KMS-11 (cell line): ENCODE data around the gene MACROH2A1.

ENCODE experiments used
- H2AFZ ChIP-seq: fragments of 200-600 bp; sonication (generic); 2 replicates; pipeline ENCODE4 v1.6.1; 2016; ENCODE audit warnings: antibody characterized with exemption, mixed run types, low read depth
- H3K27ac ChIP-seq: fragments of 200-600 bp; sonication (generic); 2 replicates; pipeline ENCODE4 v1.6.1; 2016; ENCODE audit warnings: mild to moderate bottlenecking, mixed run types
- H3K27me3 ChIP-seq: fragments of 200-600 bp; sonication (generic); 2 replicates; pipeline ENCODE4 v1.6.1; 2017; ENCODE audit warnings: mild to moderate bottlenecking, low read depth, mixed run types, moderate library complexity; ENCODE audit not compliant: insufficient read depth
- H3K36me3 ChIP-seq: fragments of 200-600 bp; sonication (generic); 2 replicates; pipeline ENCODE4 v1.6.1; 2017; ENCODE audit warnings: mild to moderate bottlenecking, mixed run types; ENCODE audit not compliant: insufficient read depth
- H3K4me1 ChIP-seq: fragments of 200-600 bp; sonication (generic); 2 replicates; pipeline ENCODE4 v1.6.1; 2016; ENCODE audit warnings: mild to moderate bottlenecking, low read depth, mixed run types; ENCODE audit not compliant: poor library complexity, severe bottlenecking
- H3K4me2 ChIP-seq: fragments of 200-600 bp; sonication (generic); 2 replicates; pipeline ENCODE4 v1.7.0; 2016; ENCODE audit warnings: mild to moderate bottlenecking, mixed run types
- H3K4me3 ChIP-seq: fragments of 200-600 bp; sonication (generic); IDR thresholded peaks from 2 replicates; pipeline ENCODE4 v1.6.1; 2017; ENCODE audit warnings: low read depth, low read length, mixed read lengths; ENCODE audit not compliant: insufficient read depth
- H3K79me2 ChIP-seq: fragments of 200-600 bp; sonication (generic); 2 replicates; pipeline ENCODE4 v1.6.1; 2016; ENCODE audit warnings: low read depth, mixed run types; ENCODE audit not compliant: insufficient read depth
- H3K9ac ChIP-seq: fragments of 200-600 bp; sonication (generic); 2 replicates; pipeline ENCODE4 v1.6.1; 2016; ENCODE audit warnings: mild to moderate bottlenecking, mixed run types
- H4K20me1 ChIP-seq: fragments of 200-600 bp; sonication (generic); 2 replicates; pipeline ENCODE4 v1.6.1; 2016; ENCODE audit warnings: mild to moderate bottlenecking, mixed run types; ENCODE audit not compliant: insufficient read depth
- CTCF ChIP-seq: fragments of 200-600 bp; sonication (generic); conservative IDR thresholded peaks from 2 replicates; pipeline ENCODE4 v1.6.1; 2017; ENCODE audit warnings: low read depth, mild to moderate bottlenecking, antibody characterized with exemption, low read length, moderate library complexity, mixed read lengths

MACROH2A1 gene

DNA sequence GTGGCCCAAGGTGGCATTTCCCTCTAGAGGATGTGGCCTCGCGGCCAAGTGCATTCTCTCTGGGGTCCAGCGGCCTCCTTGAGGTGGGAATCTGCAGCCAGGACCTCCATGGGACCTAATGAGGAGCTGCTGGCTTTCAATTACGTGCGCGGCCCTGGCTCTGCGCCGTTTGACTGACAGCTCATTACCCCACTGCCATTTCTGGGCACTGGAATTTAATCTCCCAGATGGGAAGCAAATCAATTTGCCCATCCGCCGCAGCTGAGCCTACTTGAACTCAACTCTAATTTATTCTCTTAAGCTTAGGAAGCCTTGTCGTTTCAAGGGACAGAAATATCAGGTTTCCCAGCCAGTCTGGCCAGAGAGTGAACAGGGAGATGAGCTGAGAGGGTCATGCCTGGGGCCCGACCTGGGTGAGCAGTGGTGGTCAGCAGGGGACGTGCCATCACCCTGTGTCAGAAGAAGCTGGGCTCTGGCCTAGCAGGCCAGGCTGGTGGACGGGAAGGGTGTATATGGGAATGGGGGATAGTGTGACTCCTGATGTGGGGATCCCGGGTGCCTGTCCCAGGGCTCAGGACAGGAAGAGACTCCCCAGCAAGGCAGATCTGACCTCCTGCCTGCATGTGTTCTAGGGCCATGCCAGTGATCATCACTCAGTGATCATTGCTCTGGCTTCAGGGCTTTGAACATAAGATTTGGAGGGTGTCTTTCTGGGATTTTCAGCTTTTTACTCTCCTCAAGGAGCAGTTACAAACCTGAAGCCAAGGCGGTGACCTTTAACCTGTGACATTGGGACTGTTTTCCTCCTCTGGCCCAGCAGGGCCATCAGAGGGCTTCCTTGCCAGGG, 69.7 kb downstream of the MACROH2A1 start:
- H3K4me1 ChIP-seq = no peaks in the 10 kb centered on the region
- no peak overlapping the region for H3K4me3 ChIP-seq
- H3K36me3 ChIP-seq = no peaks in the 10 kb centered on the region
- no peak overlapping the region for H2AFZ ChIP-seq
- no peak overlapping the region for H3K9ac ChIP-seq
- no peak overlapping the region for H3K4me2 ChIP-seq
- TF ChIP-seq CTCF = no peak
- no peaks in the 10 kb centered on the region for H4K20me1 ChIP-seq
- no peaks in the 10 kb centered on the region for H3K79me2 ChIP-seq
- H3K27me3 ChIP-seq = no peaks in the 10 kb centered on the region
- H3K27ac ChIP-seq = no peak overlapping the region

- Histone ChIP-seq H3K4me1 (no peaks in the 10 kb centered on the region), H3K4me3 (no peak overlapping the region), H3K4me2 (no peak overlapping the region), H3K36me3 (no peaks in the 10 kb centered on the region), H3K79me2 (no peaks in the 10 kb centered on the region), H3K9ac (no peak overlapping the region), H4K20me1 (no peaks in the 10 kb centered on the region), H3K27ac (no peak overlapping the region), H3K27me3 (no peaks in the 10 kb centered on the region), H2AFZ (no peak overlapping the region)
- no peak for TF ChIP-seq CTCF
Observed at GRCh38 chr5:135328128-135328687, 70.8 kb downstream of the MACROH2A1 start.

- no peaks in the 10 kb centered on the region for H3K36me3 ChIP-seq
- H3K4me2 ChIP-seq = no peak overlapping the region
- TF ChIP-seq CTCF = no peak
- H3K27me3 ChIP-seq = no peaks in the 10 kb centered on the region
- no peak overlapping the region for H3K4me3 ChIP-seq
- no peak overlapping the region for H3K27ac ChIP-seq
- no peaks in the 10 kb centered on the region for H3K4me1 ChIP-seq
- no peaks in the 10 kb centered on the region for H4K20me1 ChIP-seq
- no peaks in the 10 kb centered on the region for H3K79me2 ChIP-seq
- H2AFZ ChIP-seq = no peak overlapping the region
- no peak overlapping the region for H3K9ac ChIP-seq
Observed at GRCh38 chr5:135327429-135328127, 71.5 kb downstream of the MACROH2A1 start.

DNA sequence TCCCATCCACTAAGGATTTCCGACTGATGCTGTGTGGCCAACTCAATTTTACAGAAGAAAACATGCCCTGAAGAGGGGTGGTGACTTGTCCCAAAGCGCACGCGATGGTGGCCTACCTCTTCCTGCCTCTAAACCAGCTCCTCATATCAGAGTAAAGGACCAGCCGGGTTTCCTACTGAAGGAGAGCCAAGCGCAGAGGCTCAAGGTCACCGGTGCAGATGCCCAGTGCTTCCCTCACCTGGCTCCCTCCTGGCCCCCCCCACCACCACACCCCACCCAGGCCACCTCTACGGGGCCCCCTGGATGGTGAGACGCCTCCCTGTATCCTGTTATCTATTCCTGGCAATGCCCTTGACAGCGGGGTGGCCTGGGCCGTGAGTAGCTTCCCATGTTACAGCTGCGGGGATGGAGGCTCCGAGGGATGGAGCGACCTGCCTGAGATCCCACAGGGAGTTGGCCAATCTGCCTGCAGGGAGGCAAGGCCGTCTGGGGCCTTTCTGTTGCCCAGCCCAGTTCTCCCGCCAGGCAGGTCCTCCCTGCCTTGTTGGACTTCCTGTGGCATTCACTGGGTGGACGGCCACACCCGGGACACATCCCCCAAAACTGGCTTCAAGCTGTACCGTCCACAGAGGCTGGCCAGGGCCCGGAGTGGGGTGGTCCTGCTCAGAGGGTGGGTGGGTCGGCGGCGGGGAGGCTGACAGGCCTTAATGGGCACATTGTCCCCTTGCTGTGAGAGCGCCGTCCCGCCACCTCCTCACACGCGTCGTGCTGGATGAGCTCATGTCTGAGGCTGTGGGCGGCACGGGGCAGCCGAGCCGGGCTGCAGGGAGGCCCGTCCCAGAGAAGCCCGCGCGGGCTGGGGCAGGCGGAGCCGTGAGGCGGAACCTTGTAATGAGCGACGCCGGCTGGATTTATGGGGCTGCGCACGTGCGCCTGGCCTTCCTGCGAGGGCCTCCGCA, 72.5 kb downstream of the MACROH2A1 start:
- no peak overlapping the region for H3K4me2 ChIP-seq
- no peak overlapping the region for H3K4me3 ChIP-seq
- H3K27me3 ChIP-seq = no peaks in the 10 kb centered on the region
- no peaks in the 10 kb centered on the region for H3K4me1 ChIP-seq
- H3K36me3 ChIP-seq = no peaks in the 10 kb centered on the region
- no peak for TF ChIP-seq CTCF
- no peak overlapping the region for H3K27ac ChIP-seq
- no peak overlapping the region for H2AFZ ChIP-seq
- no peak overlapping the region for H3K9ac ChIP-seq
- no peaks in the 10 kb centered on the region for H3K79me2 ChIP-seq
- H4K20me1 ChIP-seq = no peaks in the 10 kb centered on the region
